ENCODE measurements around the gene ALG11.

DNA sequence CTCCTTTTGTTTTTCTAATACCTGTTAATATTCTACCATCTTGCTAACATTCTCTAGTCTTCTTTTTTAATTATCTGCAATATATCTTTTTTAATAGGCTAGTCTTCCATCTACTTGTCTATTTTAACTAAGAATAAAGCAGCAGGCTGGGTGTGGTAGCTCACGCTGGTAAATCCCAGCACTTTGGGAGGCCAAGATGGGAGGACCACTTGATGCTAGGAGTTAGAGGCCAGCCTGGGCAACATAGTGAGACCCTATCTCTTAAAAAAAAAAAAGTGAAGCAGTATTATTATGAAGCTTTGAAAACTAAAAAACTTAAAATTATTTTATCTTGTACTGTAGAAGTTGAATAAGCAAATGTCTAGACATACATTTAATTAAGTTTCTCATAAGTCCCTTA lies 15.6 kb downstream of the ALG11 start:
- TF ChIP-seq, protein P1, sequence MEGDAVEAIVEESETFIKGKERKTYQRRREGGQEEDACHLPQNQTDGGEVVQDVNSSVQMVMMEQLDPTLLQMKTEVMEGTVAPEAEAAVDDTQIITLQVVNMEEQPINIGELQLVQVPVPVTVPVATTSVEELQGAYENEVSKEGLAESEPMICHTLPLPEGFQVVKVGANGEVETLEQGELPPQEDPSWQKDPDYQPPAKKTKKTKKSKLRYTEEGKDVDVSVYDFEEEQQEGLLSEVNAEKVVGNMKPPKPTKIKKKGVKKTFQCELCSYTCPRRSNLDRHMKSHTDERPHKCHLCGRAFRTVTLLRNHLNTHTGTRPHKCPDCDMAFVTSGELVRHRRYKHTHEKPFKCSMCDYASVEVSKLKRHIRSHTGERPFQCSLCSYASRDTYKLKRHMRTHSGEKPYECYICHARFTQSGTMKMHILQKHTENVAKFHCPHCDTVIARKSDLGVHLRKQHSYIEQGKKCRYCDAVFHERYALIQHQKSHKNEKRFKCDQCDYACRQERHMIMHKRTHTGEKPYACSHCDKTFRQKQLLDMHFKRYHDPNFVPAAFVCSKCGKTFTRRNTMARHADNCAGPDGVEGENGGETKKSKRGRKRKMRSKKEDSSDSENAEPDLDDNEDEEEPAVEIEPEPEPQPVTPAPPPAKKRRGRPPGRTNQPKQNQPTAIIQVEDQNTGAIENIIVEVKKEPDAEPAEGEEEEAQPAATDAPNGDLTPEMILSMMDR (conservative IDR thresholded peaks at IDR 0.05 in 1 of 2, IDR thresholded peaks at IDR 0.05 in 1 of 2; ENCODE audit: low read depth in 1 of 2, low read length in 2 of 2) = no peak
- no peak for TF ChIP-seq EZH2 (IDR thresholded peaks at IDR 0.05; ENCODE audit: low read length, missing control alignments)
